ENCODE measurements around the gene MUC20. TPM values are rescaled to one million over a fixed set of nuclear protein-coding genes. Genes with fewer than 3 reads are reported as not detected.

The MUC20 gene
- total and polyA plus RNA-seq, 11 donors, result 0.21 to 8.4 (median 3.2) TPM

DNA sequence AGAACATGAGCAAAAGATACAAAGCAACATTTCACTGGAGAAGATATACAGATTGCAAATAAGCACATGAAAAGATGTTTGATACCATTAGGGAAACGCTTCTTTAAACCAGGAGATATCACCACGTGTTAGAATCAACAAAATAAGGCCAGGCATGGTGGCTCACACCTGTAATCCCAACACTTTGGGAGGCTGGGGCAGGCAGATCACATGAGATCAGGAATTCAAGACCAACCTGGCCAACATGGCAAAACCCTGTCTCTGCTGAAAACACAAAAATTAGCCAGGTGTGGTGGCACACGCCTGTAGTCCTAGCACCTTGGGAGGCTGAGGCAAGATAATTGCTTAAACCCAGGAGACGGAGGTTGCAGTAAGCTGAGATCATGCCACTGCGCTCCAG lies 20.5 kb upstream of the MUC20 start:
- WGBS, 4 donors, result 86 to 91% (median 90%) methylated on average over 5 of the region's 5 CpGs
- intact Hi-C loops (cut with DNase I), result no loop called here

DNA sequence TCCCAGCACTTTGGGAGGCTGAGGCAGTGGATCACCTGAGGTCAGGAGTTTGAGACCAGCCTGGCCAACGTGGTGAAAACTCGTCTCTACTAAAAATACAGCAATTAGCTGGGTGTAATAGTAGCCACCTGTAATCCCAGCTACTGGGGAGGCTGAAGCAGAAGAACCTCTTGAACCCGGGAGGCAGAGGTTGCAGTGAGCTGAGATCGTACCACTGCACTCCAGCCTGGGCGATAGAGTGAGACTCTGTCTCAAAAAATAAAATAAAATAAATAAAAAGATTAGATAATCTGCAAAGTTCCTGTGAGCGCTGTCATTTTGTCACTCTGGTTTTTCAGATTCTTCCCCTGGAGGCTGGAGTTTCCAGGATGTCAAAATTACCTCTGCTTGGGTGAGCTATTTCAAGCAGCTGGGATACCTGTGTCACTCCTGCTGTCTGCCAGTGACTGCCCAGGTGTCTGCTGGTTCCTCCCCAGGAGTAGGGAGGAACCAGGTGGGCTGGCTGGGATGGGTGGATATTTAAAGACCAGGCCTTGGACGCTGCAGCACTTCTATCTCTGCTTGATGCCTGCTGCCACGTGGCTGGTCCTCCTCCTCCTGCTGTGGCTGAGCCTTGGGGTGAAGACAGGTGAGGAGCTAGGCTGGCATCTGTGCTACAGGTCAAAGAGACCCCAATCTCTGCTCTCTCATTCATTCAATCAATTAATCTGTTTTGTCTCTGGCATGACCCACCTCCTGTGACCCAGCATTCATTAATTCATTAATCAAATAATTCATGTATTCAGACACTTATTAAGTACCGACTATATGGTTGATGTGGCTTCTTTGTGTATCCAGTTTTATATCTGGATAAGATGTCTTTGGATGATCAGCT lies 19.5 kb upstream of the MUC20 start:
- H3K27ac ChIP-seq, result no peak overlapping the region
- H3K4me3 ChIP-seq, result no peak overlapping the region
- H3K36me3 ChIP-seq, result peaks cover 0 to 41% (median 8%) of the 10 kb centered on the region in 9 donors
- WGBS, 4 donors, result 69 to 84% (median 72%) methylated on average over 9 of the region's 9 CpGs
- TF ChIP-seq POLR2A (IDR thresholded peaks at IDR 0.05), result no peak
- TF ChIP-seq, protein P1, sequence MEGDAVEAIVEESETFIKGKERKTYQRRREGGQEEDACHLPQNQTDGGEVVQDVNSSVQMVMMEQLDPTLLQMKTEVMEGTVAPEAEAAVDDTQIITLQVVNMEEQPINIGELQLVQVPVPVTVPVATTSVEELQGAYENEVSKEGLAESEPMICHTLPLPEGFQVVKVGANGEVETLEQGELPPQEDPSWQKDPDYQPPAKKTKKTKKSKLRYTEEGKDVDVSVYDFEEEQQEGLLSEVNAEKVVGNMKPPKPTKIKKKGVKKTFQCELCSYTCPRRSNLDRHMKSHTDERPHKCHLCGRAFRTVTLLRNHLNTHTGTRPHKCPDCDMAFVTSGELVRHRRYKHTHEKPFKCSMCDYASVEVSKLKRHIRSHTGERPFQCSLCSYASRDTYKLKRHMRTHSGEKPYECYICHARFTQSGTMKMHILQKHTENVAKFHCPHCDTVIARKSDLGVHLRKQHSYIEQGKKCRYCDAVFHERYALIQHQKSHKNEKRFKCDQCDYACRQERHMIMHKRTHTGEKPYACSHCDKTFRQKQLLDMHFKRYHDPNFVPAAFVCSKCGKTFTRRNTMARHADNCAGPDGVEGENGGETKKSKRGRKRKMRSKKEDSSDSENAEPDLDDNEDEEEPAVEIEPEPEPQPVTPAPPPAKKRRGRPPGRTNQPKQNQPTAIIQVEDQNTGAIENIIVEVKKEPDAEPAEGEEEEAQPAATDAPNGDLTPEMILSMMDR (IDR thresholded peaks at IDR 0.05), result no peak
- peaks cover 0 to 13% (median 0%) of the 10 kb centered on the region in 12 donors for H3K4me1 ChIP-seq
- no peaks in the 10 kb centered on the region for H3K9me3 ChIP-seq
- peak in 1 of 5 donors; percentile 29 for DNase-seq
- intact Hi-C loops (cut with DNase I), result no loop called here
- ATAC-seq, result peak in 1 of 4 donors; percentile 5
- no peaks in the 10 kb centered on the region for H3K27me3 ChIP-seq

More for the DNA sequence above, 20.5 kb upstream of the MUC20 start:
- H3K27ac ChIP-seq, result no peak overlapping the region
- peaks cover 0 to 13% (median 0%) of the 10 kb centered on the region in 12 donors for H3K4me1 ChIP-seq
- no peak overlapping the region for H3K4me3 ChIP-seq
- TF ChIP-seq, protein P1 (IDR thresholded peaks at IDR 0.05), result no peak
- no peak for TF ChIP-seq POLR2A (IDR thresholded peaks at IDR 0.05)
- DNase-seq (no peak), ATAC-seq (no peak)
- no peaks in the 10 kb centered on the region for H3K9me3 ChIP-seq
- H3K27me3 ChIP-seq, result no peaks in the 10 kb centered on the region
- peaks cover 0 to 49% (median 12%) of the 10 kb centered on the region in 9 donors for H3K36me3 ChIP-seq

DNA sequence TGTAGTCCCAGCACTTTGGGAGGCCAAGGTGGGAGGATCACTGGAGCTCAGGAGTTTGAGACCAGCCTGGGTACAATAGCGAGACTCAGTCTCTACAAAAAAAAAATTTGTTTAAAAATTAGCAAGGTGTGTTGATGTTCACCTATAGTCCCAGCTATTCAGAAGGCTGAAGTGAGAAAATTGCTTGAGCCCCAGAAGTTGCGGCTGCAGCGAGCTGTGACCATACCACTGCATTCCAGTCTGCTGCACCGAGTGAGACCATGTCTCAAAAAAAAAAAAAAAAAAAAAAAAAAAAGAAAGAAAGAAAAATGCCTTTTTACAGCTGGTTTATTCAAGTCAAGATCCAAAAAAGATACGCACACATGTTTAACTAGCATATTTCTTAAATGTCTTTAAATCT lies 17.0 kb upstream of the MUC20 start:
- WGBS, 4 donors, result 85 to 95% (median 88%) methylated on average over 5 of the region's 5 CpGs
- Histone ChIP-seq H3K4me1 (peaks cover 0 to 1% (median 0%) of the 10 kb centered on the region in 12 donors), H3K27me3 (no peaks in the 10 kb centered on the region), H3K36me3 (peaks cover 0 to 24% (median 8%) of the 10 kb centered on the region in 9 donors), H3K9me3 (no peaks in the 10 kb centered on the region), H3K27ac (no peak overlapping the region), H3K4me3 (no peak overlapping the region)
- intact Hi-C loops (cut with DNase I), result no loop called here
- ATAC-seq (no peak), DNase-seq (no peak)
- TF ChIP-seq, protein P1 (IDR thresholded peaks at IDR 0.05), result no peak
- no peak for TF ChIP-seq POLR2A (IDR thresholded peaks at IDR 0.05)

DNA sequence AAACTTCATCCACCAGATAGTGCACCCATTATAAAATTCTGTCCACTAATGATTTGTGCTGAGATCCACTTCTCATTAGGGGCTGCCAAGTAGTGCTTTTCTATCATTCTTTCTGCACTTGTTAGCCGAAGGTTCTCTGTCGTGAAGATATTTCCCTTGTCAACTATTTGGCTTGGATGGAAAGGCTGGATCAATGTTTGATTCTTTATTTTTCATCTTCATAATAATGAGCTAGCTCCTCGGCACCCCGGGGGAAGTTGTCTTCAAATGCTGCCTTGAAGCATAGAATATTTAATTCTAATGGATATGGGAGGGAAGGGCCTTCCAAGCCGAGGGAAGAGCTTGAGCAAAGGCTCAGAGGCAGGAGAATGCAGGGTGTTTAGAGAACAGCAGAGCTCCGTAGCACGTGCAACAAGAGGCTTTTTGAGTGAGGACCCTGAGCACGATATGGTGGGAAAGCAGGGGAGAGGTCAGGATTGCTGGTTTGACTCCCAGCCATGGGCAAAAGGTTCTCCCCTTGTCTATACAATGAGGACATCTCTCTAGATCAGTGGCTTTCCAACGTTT lies 16.3 kb upstream of the MUC20 start:
- no peak overlapping the region for H3K4me3 ChIP-seq
- H3K9me3 ChIP-seq, result no peaks in the 10 kb centered on the region
- ATAC-seq (no peak), DNase-seq (no peak)
- no peaks in the 10 kb centered on the region for H3K27me3 ChIP-seq
- intact Hi-C loops (cut with DNase I), result no loop called here
- H3K4me1 ChIP-seq, result no peaks in the 10 kb centered on the region
- no peak overlapping the region for H3K27ac ChIP-seq
- no peak for TF ChIP-seq POLR2A (IDR thresholded peaks at IDR 0.05)
- TF ChIP-seq, protein P1 (IDR thresholded peaks at IDR 0.05), result no peak
- H3K36me3 ChIP-seq, result peaks cover 0 to 25% (median 16%) of the 10 kb centered on the region in 9 donors
- WGBS, 4 donors, result 61 to 83% (median 69%) methylated on average over 9 of the region's 9 CpGs
